Body of pancreas (tissue), 4 donors: ENCODE data around the gene CRPPA.

Source experiments
- CTCF ChIP-seq, 7 experiments: fragments of 450-650 bp in 4 of 7; fragments of 200-600 bp in 3 of 7; sonication (generic) in 3 of 7; IDR thresholded peaks; one replicate each; pipeline ENCODE4 v1.5.1; 2016 to 2019; ENCODE audit warnings: antibody characterized with exemption in 7 of 7
- POLR2A ChIP-seq, 3 donors: fragments of 450-650 bp; IDR thresholded peaks; one replicate each; pipeline ENCODE4 v1.6.1; 2016; ENCODE audit warnings: antibody characterized with exemption in 3 of 3, mild to moderate bottlenecking in 2 of 3

GRCh38 chr7:16428672-16429071, 7.3 kb upstream of the CRPPA start:
- no peak for TF ChIP-seq CTCF (IDR thresholded peaks at IDR 0.05)
- TF ChIP-seq POLR2A (IDR thresholded peaks at IDR 0.05) = no peak
